Cardiac fibroblast (primary cell): ENCODE measurements around the gene IQCE.
A peak's percentile ranks its signal among the peaks of the same experiment; 100 is the strongest.

Experiments used
- DNase-seq, 2 donors: peaks; one replicate each; pipeline versions ENCODE4 v3.0.0 to v3.0.0-alpha.2; 2010; ENCODE audit warnings: low read depth in 2 of 2
- H3K4me3 ChIP-seq, 2 donors: replicated peaks in 1 of 2; 1 replicate in 1 of 2; 2 replicates in 1 of 2; pipeline ENCODE4 v1.5.1; 2011; ENCODE audit warnings: low read depth in 2 of 2, low read length in 2 of 2, mild to moderate bottlenecking in 2 of 2, moderate library complexity in 1 of 2
- TF ChIP-seq, protein P1 (sequence below): IDR thresholded peaks from one replicate; pipeline ENCODE4 v1.5.1; 2011; ENCODE audit warnings: low read depth, mild to moderate bottlenecking, low read length, inconsistent platforms

Gene IQCE

DNA sequence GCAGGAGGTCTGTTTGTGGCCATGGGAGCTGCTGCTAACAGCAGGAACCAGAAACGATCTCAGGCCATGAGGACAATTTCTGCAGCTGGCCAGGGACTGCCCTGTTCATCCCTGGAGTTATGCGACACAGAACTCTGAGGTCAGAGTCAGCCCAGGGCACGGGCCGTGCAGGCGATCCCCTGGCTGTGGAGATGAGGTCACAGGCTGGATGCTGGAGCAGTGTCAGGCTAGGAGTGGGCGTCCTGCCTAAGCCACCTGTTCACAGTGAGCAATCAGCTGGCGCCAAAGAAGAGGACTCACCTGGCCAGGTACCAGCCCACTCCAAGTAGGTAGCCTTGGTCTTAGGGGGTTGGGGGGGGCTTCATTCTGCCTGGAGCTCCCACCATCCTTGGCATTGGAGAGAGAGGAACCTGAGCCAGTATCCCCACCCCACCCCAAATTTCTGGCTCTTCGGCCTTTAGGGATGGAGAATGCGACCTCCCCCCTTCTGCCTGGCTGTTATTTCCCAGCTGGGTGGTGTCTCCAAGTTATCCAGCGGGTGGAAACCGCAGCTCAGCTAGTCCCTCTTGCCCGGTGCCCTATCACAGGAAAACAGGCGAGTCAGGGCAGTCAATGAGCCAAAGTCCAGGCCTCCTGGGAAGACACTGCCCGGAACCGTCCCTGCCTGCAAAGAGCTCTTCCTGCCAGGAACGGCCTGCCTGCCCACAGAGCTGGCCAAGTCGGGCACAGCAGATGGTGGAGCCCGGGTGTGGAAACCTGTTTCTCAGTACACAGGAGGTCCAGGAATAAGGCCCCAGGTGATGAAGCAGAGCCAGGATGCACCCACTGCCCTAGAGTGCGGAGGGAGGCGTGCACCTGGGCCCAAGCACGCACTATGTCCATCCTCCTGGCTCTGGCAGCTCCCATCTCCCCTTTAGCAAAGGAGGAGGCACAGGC lies 71.2 kb downstream of the IQCE start:
- no peak overlapping the region for H3K4me3 ChIP-seq
- TF ChIP-seq, protein P1, sequence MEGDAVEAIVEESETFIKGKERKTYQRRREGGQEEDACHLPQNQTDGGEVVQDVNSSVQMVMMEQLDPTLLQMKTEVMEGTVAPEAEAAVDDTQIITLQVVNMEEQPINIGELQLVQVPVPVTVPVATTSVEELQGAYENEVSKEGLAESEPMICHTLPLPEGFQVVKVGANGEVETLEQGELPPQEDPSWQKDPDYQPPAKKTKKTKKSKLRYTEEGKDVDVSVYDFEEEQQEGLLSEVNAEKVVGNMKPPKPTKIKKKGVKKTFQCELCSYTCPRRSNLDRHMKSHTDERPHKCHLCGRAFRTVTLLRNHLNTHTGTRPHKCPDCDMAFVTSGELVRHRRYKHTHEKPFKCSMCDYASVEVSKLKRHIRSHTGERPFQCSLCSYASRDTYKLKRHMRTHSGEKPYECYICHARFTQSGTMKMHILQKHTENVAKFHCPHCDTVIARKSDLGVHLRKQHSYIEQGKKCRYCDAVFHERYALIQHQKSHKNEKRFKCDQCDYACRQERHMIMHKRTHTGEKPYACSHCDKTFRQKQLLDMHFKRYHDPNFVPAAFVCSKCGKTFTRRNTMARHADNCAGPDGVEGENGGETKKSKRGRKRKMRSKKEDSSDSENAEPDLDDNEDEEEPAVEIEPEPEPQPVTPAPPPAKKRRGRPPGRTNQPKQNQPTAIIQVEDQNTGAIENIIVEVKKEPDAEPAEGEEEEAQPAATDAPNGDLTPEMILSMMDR, result no peak
- DNase-seq, result peak; percentile 31 to 63

DNA sequence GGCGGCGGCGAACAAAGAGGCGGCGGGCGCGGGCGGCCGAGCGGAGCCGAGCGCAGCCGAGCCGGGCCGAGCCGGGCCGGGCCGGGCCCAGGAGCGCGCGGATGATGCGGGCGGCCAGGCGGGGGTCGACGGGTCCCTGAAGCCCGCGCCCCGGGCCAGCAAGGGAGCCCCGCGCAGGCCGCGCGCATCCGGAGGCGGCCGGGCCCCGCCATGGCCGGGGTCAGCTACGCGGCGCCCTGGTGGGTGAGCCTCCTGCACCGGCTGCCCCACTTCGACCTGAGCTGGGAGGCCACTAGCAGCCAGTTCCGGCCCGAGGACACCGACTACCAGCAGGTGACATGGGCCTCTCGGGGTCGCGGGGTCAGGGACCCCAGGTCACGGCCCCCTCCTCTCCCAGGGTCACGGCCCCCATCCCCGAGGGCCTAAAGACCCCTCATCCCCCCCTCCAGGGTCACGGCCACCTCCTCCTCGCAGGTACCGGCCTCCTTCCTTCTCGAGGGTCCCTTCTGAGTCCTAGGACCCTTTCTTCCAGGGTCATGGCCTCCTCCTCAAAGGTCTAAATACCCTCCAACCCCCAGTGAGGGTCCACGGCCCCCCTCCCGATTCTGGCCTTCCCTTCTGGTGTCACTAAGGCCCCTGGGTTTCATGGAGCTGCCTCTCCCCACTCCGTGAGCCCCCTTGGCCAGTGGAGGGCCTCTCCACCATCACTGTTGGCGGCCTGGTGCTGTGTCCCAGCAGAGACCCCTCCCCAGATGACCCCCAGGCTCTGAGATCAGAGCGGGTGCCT lies 73.4 kb downstream of the IQCE start, which contains the start of gene TTYH3:
Gene TTYH3 (plus strand): TSS at position 41 of the 787 bp plus-strand sequence. CDS start 170 bp downstream, at position 211.
- H3K4me3 ChIP-seq, result peak within 1 kb of the TSS; percentile 81 to 92
- no peak for DNase-seq
- TF ChIP-seq, protein P1, result no peak

DNA sequence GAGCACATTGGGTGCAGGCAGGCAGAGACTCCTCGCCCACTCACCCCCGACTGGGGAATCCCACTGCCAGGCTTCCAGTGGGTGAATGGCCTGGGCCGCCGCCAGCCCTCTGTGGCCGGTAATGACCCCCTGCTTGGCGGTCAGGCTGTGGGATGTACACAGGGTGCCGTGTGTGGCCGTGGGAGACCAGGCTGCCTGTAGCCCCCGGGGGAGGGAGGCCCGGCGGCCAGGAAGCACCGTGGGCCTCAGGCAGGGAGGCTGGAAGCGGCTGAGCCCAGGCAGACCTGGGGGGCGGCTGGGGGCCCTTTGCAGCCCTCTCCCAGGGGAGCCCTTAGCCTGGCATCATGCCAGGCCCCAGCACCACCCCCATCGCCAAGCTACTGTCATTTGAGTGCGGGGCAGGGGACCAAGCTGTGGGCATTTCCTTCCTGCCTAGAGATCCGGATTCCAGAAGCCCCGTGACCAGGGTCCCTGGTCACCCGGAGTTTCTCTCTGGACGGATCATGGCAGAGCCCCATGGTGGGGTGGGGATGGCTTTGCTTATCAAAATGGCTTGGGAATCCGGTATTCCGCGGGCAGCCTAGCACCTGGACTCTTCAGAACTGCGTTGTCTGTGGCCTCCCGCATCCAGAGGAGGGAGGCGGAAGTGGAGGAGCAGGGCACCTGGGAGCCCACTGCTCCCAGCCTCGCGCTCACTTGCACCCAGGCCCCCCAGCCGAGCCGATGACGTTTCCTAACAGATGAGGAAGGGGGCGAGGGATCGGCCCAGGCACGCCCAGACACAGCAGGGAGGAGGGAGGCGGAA lies 74.2 kb downstream of the IQCE start:
- TF ChIP-seq, protein P1, result no peak
- peak overlapping the region; percentile 81 to 92 for H3K4me3 ChIP-seq
- peak; percentile 51 to 65 for DNase-seq

DNA sequence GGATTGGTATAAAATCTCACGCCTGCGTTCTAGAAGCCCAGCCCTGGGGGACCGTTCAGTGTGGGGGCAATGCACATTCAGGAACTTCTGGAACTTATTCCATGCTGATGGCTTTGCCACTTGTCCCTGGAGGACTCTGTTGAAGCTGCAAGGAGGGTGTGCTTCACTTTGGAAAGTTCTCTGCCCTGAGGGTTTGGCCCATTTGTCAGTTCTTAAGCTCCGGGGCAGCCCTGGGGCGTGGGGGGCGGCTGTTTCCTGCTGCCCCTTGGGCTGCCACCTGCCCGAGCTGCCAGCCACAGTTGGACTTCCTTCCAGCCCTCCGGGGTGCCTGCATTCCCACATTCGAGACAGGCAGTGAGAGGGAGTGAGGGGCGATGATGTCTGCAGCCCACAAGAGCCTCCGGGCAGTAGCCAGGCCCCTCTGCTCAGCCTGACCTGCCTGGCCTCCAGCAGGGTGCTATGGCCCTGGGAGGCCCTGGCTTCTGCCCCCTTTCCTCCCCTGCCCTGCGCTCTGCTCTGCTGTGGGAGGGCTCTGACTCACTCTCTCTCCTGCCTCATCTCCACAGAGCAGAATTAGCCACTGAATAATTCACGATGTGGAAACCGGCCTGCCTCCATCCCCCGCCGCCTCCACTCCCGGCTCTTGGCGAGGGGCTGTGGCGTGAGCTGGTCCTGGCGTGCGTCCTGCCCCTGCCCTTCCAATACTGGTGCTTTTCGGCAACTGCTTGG lies 74.9 kb downstream of the IQCE start:
- H3K4me3 ChIP-seq, result peak overlapping the region; percentile 81 to 92
- DNase-seq, result peak; percentile 87 to 89
- TF ChIP-seq, protein P1, result no peak

DNA sequence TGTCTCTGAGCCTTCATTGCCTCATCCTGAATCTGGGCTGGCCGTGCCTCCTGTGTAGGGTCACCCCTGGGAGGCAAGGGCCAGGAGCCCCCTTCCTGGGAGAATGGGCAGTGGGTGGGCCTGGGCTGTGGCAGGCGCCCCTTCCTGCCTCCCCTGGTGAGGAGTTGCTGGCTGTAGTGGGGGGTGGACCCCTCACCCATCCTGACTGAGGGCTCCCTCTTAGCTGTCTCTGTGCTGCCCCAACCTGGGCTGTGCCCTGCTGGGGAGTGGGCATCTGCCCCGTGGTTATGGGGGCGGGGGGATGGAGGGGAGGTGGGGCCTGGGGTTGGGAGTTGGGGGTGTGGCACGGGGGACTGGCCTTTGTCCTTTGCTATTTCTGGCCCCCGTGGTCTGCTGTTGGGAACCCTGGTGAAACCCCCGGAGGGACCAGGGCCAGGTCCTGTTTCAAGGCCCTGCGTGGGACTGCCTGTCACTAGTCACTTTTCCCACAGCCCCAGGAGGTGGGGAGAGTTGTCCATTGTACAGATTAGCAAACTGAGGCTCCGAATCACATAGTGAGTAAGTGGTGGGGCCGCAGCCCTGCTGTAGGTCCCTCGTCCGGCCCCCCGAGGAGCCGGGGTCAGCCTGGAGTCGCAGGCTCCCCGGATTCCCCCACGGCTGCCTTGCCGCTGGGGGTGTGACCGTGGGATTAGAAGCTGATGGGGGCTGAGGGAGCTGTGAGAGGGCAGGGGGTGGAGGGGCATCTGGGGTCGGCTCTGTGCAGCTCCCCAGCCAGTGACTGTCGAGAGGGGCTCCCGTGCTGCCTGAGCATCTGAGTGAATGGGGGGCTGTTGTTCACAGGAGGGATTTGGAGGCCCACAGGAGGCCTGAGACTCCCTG lies 75.7 kb downstream of the IQCE start:
- H3K4me3 ChIP-seq, result peak overlapping the region; percentile 81 to 92
- DNase-seq, result no peak
- TF ChIP-seq, protein P1, result no peak
